ENCODE data around the gene ZNF136. TPM values are rescaled to one million over a fixed set of nuclear protein-coding genes. Genes with fewer than 3 reads are reported as not detected.

ZNF136 gene
- 10.4 and 12.9 TPM in 2 replicates for total RNA-seq
- long read RNA-seq, transcript ZNF136-201 (4 exons, 3,643 nt), result major isoform, 66 of 78 reads
- long read RNA-seq, partial matches to known transcripts, result 0 of 78 reads
- long read RNA-seq, other reads (novel, unspliced or antisense), result 4 of 78 reads

DNA sequence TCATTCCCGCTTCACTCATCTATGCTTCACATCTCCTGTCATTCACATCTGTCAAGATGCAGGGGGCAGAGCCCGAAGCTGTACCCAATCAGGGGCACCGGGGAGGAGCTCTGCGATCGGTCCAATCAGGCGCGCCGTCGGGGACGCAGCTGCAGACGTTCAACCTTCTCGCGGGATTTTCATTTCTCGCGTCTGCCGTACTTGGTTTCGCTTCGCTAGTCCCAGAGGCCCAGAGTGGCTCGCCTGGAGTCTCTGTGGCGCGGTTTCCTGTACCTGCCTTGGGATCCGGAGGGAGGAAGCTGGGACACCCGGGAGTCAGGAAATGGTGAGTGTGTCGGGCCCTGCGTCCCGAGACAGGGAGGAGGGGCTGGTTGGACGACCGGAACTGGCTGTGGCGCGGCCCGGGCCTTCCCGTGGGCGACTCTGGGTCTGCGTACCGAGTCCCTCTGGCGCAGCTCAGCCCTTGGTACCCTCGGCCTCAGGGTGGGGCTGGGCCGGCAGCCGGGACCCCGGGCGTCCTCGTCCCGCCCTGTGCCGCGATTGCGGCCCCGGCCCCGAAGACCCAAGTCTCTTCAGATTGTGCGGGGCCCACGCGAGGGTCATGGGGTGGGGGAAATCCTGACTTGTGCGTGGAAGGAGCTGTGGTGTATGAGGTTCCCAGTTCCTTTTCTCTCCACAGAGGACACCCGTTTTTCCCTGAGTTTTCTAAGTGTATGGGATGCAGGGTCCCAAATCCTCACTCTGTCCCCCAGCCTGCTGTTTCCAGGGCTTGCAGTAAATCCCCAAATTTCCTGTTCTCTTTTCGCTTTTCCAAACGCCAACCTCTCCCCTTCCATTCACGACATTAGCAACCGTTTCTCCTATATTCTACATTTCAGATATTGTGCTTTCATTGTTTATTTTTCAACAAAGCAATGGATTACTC lies at the start of gene ZNF136:
ZNF136 (plus strand) TSS at position 215 of the 925 bp plus-strand sequence; CDS start at position 323, 108 bp downstream.
- Mint-ChIP-seq H3K27me3 (ENCODE audit: unreplicated experiment) (no peaks in the 10 kb centered on the region), H3K27ac (ENCODE audit: unreplicated experiment) (peak within 1 kb of the TSS; percentile 99), H3K4me1 (ENCODE audit: unreplicated experiment) (peaks cover 31% of the 10 kb centered on the region), H3K4me3 (ENCODE audit: unreplicated experiment) (peak within 1 kb of the TSS; percentile 87), H3K9me3 (ENCODE audit: unreplicated experiment) (no peaks in the 10 kb centered on the region), H3K36me3 (ENCODE audit: unreplicated experiment) (peaks cover 8% of the 10 kb centered on the region)
- DNase-seq (ENCODE audit: extremely low spot score, unreplicated experiment), result peak; percentile 97
- TF ChIP-seq, protein P1, sequence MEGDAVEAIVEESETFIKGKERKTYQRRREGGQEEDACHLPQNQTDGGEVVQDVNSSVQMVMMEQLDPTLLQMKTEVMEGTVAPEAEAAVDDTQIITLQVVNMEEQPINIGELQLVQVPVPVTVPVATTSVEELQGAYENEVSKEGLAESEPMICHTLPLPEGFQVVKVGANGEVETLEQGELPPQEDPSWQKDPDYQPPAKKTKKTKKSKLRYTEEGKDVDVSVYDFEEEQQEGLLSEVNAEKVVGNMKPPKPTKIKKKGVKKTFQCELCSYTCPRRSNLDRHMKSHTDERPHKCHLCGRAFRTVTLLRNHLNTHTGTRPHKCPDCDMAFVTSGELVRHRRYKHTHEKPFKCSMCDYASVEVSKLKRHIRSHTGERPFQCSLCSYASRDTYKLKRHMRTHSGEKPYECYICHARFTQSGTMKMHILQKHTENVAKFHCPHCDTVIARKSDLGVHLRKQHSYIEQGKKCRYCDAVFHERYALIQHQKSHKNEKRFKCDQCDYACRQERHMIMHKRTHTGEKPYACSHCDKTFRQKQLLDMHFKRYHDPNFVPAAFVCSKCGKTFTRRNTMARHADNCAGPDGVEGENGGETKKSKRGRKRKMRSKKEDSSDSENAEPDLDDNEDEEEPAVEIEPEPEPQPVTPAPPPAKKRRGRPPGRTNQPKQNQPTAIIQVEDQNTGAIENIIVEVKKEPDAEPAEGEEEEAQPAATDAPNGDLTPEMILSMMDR (IDR thresholded peaks at IDR 0.05), result no peak

DNA sequence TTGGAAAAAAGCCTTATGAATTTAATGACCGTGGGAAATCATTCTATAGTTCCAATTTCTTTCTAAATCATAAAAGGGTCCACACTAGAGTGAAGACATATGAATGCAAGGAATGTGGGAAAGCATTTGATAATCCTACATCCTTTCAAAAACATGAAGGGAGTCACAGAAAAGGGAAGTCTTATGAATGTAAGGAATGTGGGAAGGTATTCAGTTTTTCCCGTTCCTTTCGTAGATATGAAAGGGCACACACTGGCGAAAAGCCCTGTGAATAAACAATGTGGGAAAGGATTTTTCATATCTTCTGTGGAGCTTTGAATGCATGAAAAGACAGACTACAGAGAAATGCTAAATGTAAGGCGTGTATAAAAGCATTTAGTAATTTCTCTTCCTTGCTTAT lies 49.8 kb upstream of the ZNF136 start:
- DNase-seq (ENCODE audit: extremely low spot score, unreplicated experiment), result no peak
- TF ChIP-seq, protein P1 (IDR thresholded peaks at IDR 0.05), result no peak
- no peak overlapping the region for H3K4me3 Mint-ChIP-seq (ENCODE audit: unreplicated experiment)
- no peak overlapping the region for H3K27ac Mint-ChIP-seq (ENCODE audit: unreplicated experiment)
- peaks cover 36% of the 10 kb centered on the region for H3K9me3 Mint-ChIP-seq (ENCODE audit: unreplicated experiment)
- peaks cover 42% of the 10 kb centered on the region for H3K36me3 Mint-ChIP-seq (ENCODE audit: unreplicated experiment)
- no peaks in the 10 kb centered on the region for H3K4me1 Mint-ChIP-seq (ENCODE audit: unreplicated experiment)
- no peaks in the 10 kb centered on the region for H3K27me3 Mint-ChIP-seq (ENCODE audit: unreplicated experiment)

DNA sequence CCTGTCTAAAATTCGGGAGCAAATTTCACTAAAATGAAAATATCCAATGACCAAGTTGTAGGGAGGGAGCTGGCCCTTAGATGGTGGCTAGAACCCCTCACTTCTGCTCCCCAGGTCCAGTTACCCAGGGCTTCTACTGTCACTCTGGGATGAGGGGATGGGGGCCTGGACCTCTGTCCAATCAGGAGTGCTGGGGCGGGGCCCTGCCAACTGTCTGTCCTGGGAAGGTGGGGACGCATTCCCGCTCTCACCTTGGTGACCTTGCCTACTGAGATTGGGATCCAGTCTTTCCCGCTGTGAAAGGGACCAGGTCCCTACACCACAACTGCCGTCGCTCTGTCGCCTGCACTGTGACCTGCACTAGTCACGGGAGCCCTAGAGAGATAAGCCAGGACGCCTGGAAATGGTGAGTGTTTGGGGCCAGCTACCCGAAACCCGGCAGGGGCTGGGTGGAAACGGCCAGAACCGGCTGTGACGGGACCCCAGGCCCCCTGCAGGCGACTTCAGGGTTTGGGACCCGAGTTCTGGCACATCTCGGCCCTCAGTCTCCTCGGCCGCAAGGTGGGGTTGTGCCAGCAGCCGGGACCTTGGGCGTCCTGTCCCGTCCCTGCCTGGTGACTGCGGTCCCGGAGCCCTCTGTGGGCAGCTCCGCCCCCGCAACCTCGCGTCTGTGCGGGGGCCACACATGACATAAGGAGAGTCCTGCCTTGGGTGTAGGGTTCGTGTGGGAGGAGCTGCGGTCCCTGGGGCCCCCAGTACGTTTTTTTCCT lies 45.5 kb upstream of the ZNF136 start:
- Mint-ChIP-seq H3K27ac (ENCODE audit: unreplicated experiment) (no peak overlapping the region), H3K36me3 (ENCODE audit: unreplicated experiment) (peaks cover 14% of the 10 kb centered on the region), H3K9me3 (ENCODE audit: unreplicated experiment) (peaks cover 11% of the 10 kb centered on the region), H3K27me3 (ENCODE audit: unreplicated experiment) (no peaks in the 10 kb centered on the region), H3K4me1 (ENCODE audit: unreplicated experiment) (no peaks in the 10 kb centered on the region), H3K4me3 (ENCODE audit: unreplicated experiment) (no peak overlapping the region)
- DNase-seq (ENCODE audit: extremely low spot score, unreplicated experiment), result no peak
- TF ChIP-seq, protein P1 (IDR thresholded peaks at IDR 0.05), result no peak

GRCh38 chr19:12126707-12127106 lies 36.2 kb upstream of the ZNF136 start:
- Mint-ChIP-seq H3K27me3 (ENCODE audit: unreplicated experiment) (no peaks in the 10 kb centered on the region), H3K27ac (ENCODE audit: unreplicated experiment) (no peak overlapping the region), H3K4me3 (ENCODE audit: unreplicated experiment) (no peak overlapping the region), H3K4me1 (ENCODE audit: unreplicated experiment) (no peaks in the 10 kb centered on the region), H3K9me3 (ENCODE audit: unreplicated experiment) (peaks cover 23% of the 10 kb centered on the region), H3K36me3 (ENCODE audit: unreplicated experiment) (peaks cover 19% of the 10 kb centered on the region)
- no peak for DNase-seq (ENCODE audit: extremely low spot score, unreplicated experiment)
- TF ChIP-seq, protein P1 (IDR thresholded peaks at IDR 0.05), result peak; percentile 36

Data from osteocyte (in vitro differentiated cells).